ENCODE data around the gene CFAP251.

CFAP251 gene

DNA sequence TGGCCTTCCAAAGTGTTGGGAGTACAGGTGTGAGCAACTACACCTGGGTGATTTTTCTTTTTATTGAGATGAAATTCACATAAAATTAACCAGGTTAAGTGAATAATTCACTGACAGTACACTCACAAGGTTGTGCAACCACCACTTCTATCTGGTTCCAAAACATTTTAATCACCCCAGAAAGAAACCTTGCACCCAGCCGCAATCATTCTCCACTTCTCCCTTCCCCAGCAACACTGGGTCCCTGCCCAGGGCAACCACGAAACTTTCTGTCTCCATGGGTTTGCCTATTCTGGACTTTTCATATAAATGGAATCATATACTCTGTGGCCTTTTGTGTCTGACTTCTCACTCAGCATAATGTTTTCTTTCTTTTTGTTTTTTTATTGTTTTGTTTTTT, 133.9 kb downstream of the CFAP251 start:
- Histone ChIP-seq H3K4me3 (ENCODE audit: low read depth, low read length) (no peak overlapping the region), H3K4me1 (ENCODE audit: control insufficient read depth, insufficient read depth, low read length) (no peaks in the 10 kb centered on the region; the same call in 1 of the 2 replicates), H3K9me3 (ENCODE audit: control insufficient read depth, insufficient read depth, low read depth, low read length) (no peaks in the 10 kb centered on the region), H3K27ac (ENCODE audit: extremely low read depth, low read depth, low read length) (no peak overlapping the region), H3K36me3 (ENCODE audit: control insufficient read depth in 2 of 2, insufficient read depth in 1 of 2, low read length in 2 of 2) (peaks cover 25 to 44% of the 10 kb centered on the region in 2 experiments; a peak in 2 of 3 replicates)
- CTCF ChIA-PET, result interaction anchor here (7.8 kb wide), 1 partner anchor 70 kb away, joined by 110 read pairs; no protein-coding TSS in a partner anchor
- POLR2A ChIA-PET, result interaction anchor here (0.7 kb wide), 2 partner anchors 11 to 266 kb away, joined by 4 to 8 read pairs; no protein-coding TSS in a partner anchor
- no peak for TF ChIP-seq ZNF184 (tag by site-specific recombination; IDR thresholded peaks at IDR 0.05)
- TF ChIP-seq, protein P1, sequence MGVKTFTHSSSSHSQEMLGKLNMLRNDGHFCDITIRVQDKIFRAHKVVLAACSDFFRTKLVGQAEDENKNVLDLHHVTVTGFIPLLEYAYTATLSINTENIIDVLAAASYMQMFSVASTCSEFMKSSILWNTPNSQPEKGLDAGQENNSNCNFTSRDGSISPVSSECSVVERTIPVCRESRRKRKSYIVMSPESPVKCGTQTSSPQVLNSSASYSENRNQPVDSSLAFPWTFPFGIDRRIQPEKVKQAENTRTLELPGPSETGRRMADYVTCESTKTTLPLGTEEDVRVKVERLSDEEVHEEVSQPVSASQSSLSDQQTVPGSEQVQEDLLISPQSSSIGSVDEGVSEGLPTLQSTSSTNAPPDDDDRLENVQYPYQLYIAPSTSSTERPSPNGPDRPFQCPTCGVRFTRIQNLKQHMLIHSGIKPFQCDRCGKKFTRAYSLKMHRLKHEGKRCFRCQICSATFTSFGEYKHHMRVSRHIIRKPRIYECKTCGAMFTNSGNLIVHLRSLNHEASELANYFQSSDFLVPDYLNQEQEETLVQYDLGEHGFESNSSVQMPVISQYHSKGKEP (tag by site-specific recombination; IDR thresholded peaks at IDR 0.05), result no peak
- TF ChIP-seq, protein P2, sequence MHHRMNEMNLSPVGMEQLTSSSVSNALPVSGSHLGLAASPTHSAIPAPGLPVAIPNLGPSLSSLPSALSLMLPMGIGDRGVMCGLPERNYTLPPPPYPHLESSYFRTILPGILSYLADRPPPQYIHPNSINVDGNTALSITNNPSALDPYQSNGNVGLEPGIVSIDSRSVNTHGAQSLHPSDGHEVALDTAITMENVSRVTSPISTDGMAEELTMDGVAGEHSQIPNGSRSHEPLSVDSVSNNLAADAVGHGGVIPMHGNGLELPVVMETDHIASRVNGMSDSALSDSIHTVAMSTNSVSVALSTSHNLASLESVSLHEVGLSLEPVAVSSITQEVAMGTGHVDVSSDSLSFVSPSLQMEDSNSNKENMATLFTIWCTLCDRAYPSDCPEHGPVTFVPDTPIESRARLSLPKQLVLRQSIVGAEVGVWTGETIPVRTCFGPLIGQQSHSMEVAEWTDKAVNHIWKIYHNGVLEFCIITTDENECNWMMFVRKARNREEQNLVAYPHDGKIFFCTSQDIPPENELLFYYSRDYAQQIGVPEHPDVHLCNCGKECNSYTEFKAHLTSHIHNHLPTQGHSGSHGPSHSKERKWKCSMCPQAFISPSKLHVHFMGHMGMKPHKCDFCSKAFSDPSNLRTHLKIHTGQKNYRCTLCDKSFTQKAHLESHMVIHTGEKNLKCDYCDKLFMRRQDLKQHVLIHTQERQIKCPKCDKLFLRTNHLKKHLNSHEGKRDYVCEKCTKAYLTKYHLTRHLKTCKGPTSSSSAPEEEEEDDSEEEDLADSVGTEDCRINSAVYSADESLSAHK (tag by site-specific recombination; IDR thresholded peaks at IDR 0.05), result no peak
- TF ChIP-seq ZNF140 (tag by site-specific recombination; IDR thresholded peaks at IDR 0.05), result no peak
- TF ChIP-seq ZNF157 (tag by site-specific recombination; IDR thresholded peaks at IDR 0.05), result no peak
- no peak for TF ChIP-seq KLF10 (tag by site-specific recombination; IDR thresholded peaks at IDR 0.05)
- TF ChIP-seq ZNF138 (tag by site-specific recombination; IDR thresholded peaks at IDR 0.05; ENCODE audit: borderline replicate concordance), result no peak
- no peak for TF ChIP-seq OVOL3 (tag by site-specific recombination; IDR thresholded peaks at IDR 0.05)
- no peak for TF ChIP-seq ZNF155 (tag by site-specific recombination; IDR thresholded peaks at IDR 0.05)
- no peak for TF ChIP-seq SP3 (tag by site-specific recombination; IDR thresholded peaks at IDR 0.05)
- TF ChIP-seq, protein P3, sequence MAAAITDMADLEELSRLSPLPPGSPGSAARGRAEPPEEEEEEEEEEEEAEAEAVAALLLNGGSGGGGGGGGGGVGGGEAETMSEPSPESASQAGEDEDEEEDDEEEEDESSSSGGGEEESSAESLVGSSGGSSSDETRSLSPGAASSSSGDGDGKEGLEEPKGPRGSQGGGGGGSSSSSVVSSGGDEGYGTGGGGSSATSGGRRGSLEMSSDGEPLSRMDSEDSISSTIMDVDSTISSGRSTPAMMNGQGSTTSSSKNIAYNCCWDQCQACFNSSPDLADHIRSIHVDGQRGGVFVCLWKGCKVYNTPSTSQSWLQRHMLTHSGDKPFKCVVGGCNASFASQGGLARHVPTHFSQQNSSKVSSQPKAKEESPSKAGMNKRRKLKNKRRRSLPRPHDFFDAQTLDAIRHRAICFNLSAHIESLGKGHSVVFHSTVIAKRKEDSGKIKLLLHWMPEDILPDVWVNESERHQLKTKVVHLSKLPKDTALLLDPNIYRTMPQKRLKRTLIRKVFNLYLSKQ (tag by site-specific recombination; IDR thresholded peaks at IDR 0.05; ENCODE audit: borderline replicate concordance), result no peak
- no peak for TF ChIP-seq ZNF585B (tag by site-specific recombination; IDR thresholded peaks at IDR 0.05)
- TF ChIP-seq GFI1B (tag by site-specific recombination; IDR thresholded peaks at IDR 0.05), result no peak
- TF ChIP-seq, protein P4, sequence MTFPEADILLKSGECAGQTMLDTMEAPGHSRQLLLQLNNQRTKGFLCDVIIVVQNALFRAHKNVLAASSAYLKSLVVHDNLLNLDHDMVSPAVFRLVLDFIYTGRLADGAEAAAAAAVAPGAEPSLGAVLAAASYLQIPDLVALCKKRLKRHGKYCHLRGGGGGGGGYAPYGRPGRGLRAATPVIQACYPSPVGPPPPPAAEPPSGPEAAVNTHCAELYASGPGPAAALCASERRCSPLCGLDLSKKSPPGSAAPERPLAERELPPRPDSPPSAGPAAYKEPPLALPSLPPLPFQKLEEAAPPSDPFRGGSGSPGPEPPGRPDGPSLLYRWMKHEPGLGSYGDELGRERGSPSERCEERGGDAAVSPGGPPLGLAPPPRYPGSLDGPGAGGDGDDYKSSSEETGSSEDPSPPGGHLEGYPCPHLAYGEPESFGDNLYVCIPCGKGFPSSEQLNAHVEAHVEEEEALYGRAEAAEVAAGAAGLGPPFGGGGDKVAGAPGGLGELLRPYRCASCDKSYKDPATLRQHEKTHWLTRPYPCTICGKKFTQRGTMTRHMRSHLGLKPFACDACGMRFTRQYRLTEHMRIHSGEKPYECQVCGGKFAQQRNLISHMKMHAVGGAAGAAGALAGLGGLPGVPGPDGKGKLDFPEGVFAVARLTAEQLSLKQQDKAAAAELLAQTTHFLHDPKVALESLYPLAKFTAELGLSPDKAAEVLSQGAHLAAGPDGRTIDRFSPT (tag by site-specific recombination; IDR thresholded peaks at IDR 0.05), result no peak
